SU-DHL-6 (cell line): ENCODE measurements around the gene TMEM190.
"Not testable (repeated sequence)": the region's sequence is repeated elsewhere in the genome, so short reads cannot be mapped to it uniquely, and the experiment has no call there.

Experiments used
- H2AFZ ChIP-seq: fragments of 200-600 bp; sonication (generic); 2 replicates; pipeline ENCODE4 v1.6.1; 2014; ENCODE audit warnings: low read depth, mild to moderate bottlenecking, moderate library complexity, mixed read lengths, antibody characterized with exemption, low read length; ENCODE audit not compliant: severe bottlenecking
- H3F3A ChIP-seq: fragments of 200-600 bp; shearing (Covaris generic); 2 replicates; pipeline ENCODE4 v1.6.0; 2016; ENCODE audit warnings: antibody characterized with exemption, mild to moderate bottlenecking; ENCODE audit not compliant: insufficient read depth
- H3K27ac ChIP-seq: fragments of 200-600 bp; sonication (generic); 2 replicates; pipeline ENCODE4 v1.5.1; 2016; ENCODE audit warnings: low read depth, mild to moderate bottlenecking, low read length, moderate library complexity, mixed read lengths
- H3K27me3 ChIP-seq: fragments of 200-600 bp; sonication (generic), shearing (Covaris generic); 2 replicates; pipeline ENCODE4 v1.6.0; 2014; ENCODE audit warnings: mild to moderate bottlenecking, low read length
- H3K36me3 ChIP-seq: fragments of 200-600 bp; sonication (generic); 2 replicates; pipeline ENCODE4 v1.6.1; 2014; ENCODE audit warnings: mild to moderate bottlenecking, low read length, mixed read lengths
- H3K4me2 ChIP-seq: fragments of 300-600, 200-600 bp; shearing (Covaris generic), sonication (generic); 2 replicates; pipeline ENCODE4 v1.6.0; 2014; ENCODE audit warnings: low read length, low read depth, mild to moderate bottlenecking; ENCODE audit not compliant: poor library complexity, severe bottlenecking
- H3K4me3 ChIP-seq: fragments of 200-600 bp; sonication (generic); 2 replicates; pipeline ENCODE4 v1.5.1; 2014; ENCODE audit warnings: antibody characterized with exemption, low read length, mild to moderate bottlenecking, mixed read lengths; ENCODE audit not compliant: insufficient read depth, poor library complexity, severe bottlenecking
- H3K79me2 ChIP-seq: fragments of 200-600 bp; sonication (generic); 2 replicates; pipeline ENCODE4 v1.6.1; 2014; ENCODE audit warnings: mild to moderate bottlenecking, low read length, moderate library complexity; ENCODE audit not compliant: insufficient read depth
- H3K9ac ChIP-seq: fragments of 200-600 bp; sonication (generic); 2 replicates; pipeline ENCODE4 v1.7.0; 2014; ENCODE audit warnings: mild to moderate bottlenecking, low read length
- H3K9me2 ChIP-seq: fragments of 200-600 bp; sonication (generic); replicated peaks from 2 replicates; pipeline ENCODE4 v1.6.1; 2014; ENCODE audit warnings: low read length; ENCODE audit not compliant: insufficient read depth
- H3K9me3 ChIP-seq: fragments of 200-600 bp; sonication (generic); 2 replicates; pipeline ENCODE4 v1.6.1; 2014; ENCODE audit warnings: low read length, mixed read lengths; ENCODE audit not compliant: insufficient read depth
- H4K20me1 ChIP-seq: fragments of 200-600 bp; sonication (generic); 2 replicates; pipeline ENCODE4 v1.6.1; 2014; ENCODE audit warnings: low read depth, mild to moderate bottlenecking, antibody characterized with exemption, low read length, moderate library complexity, mixed read lengths
- CTCF ChIP-seq: fragments of 200-600 bp; sonication (generic); IDR thresholded peaks from one replicate; pipeline ENCODE4 v1.5.1; 2017; ENCODE audit warnings: antibody characterized with exemption, mild to moderate bottlenecking, low read length, moderate library complexity; ENCODE audit not compliant: insufficient read depth, poor library complexity, severe bottlenecking
- EZH2phosphoT487 ChIP-seq: fragments of 200-600 bp; sonication (generic), shearing (Covaris generic); conservative IDR thresholded peaks from 2 replicates; pipeline ENCODE4 v1.6.1; 2018; ENCODE audit warnings: mild to moderate bottlenecking, antibody characterized with exemption, low read length, moderate library complexity, mixed read lengths

TMEM190 gene

GRCh38 chr19:55376241-55376933 lies at the start of gene TMEM190:
TMEM190 (plus strand) TSS chr19:55376826; CDS start chr19:55376854, 28 bp downstream.
- no peaks in the 10 kb centered on the region for H3K79me2 ChIP-seq
- no peak within 1 kb of the TSS for H3K27ac ChIP-seq
- no peak within 1 kb of the TSS for H3K4me3 ChIP-seq
- H3K36me3 ChIP-seq: no peaks in the 10 kb centered on the region
- no peak within 1 kb of the TSS for H2AFZ ChIP-seq
- TF ChIP-seq CTCF (no peak), EZH2phosphoT487 (no peak)
- H3K9ac ChIP-seq: no peak within 1 kb of the TSS
- no peak within 1 kb of the TSS for H3K4me2 ChIP-seq
- no peaks in the 10 kb centered on the region for H3K9me2 ChIP-seq
- no peaks in the 10 kb centered on the region for H4K20me1 ChIP-seq
- no peaks in the 10 kb centered on the region for H3K27me3 ChIP-seq
- H3F3A ChIP-seq: no peaks in the 10 kb centered on the region
- no peaks in the 10 kb centered on the region for H3K9me3 ChIP-seq

- H3K9me2 ChIP-seq, H3K4me3 ChIP-seq, H3K36me3 ChIP-seq, H3K4me2 ChIP-seq, H3F3A ChIP-seq, H4K20me1 ChIP-seq, H3K27ac ChIP-seq, H3K79me2 ChIP-seq, H2AFZ ChIP-seq, H3K9ac ChIP-seq, H3K9me3 ChIP-seq, H3K27me3 ChIP-seq: not testable (repeated sequence)
Measured at GRCh38 chr19:55328774-55329318, 47.8 kb upstream of the TMEM190 start.

GRCh38 chr19:55329791-55330190 lies 46.8 kb upstream of the TMEM190 start:
- H3K27me3 ChIP-seq, H3K36me3 ChIP-seq, H3K79me2 ChIP-seq, H3K9me3 ChIP-seq, H3K4me2 ChIP-seq, H3K27ac ChIP-seq, H3K9ac ChIP-seq, H2AFZ ChIP-seq, H3K9me2 ChIP-seq, H3K4me3 ChIP-seq, H3F3A ChIP-seq, H4K20me1 ChIP-seq: not testable (repeated sequence)

- no peak overlapping the region for H3K27ac ChIP-seq
- H3K9ac ChIP-seq: no peak overlapping the region
- H3K4me3 ChIP-seq: no peak overlapping the region
- H3K27me3 ChIP-seq: no peaks in the 10 kb centered on the region
- H3F3A ChIP-seq: no peaks in the 10 kb centered on the region
- H3K9me2 ChIP-seq: no peaks in the 10 kb centered on the region
- H4K20me1 ChIP-seq: no peaks in the 10 kb centered on the region
- H2AFZ ChIP-seq: no peak overlapping the region
- TF ChIP-seq EZH2phosphoT487: no peak
- no peak for TF ChIP-seq CTCF
- no peaks in the 10 kb centered on the region for H3K9me3 ChIP-seq
- H3K79me2 ChIP-seq: no peaks in the 10 kb centered on the region
- H3K36me3 ChIP-seq: no peaks in the 10 kb centered on the region
- no peak overlapping the region for H3K4me2 ChIP-seq
Measured at GRCh38 chr19:55333870-55334269, 42.8 kb upstream of the TMEM190 start.
